Activated CD8-positive, alpha-beta T cell treated with anti-CD3 and anti-CD28 coated beads for 36 hours (primary cell): ENCODE results near the gene CPEB4. TPM values are rescaled to one million over a fixed set of nuclear protein-coding genes. Genes with fewer than 3 reads are reported as not detected.

ENCODE experiments used
- ATAC-seq: fragments of 200-7000 bp; cut with Tn5 transposase; one replicate; pipeline ENCODE4 v1.10.0; 2021; ENCODE audit warnings: mild to moderate bottlenecking, moderate library complexity
- CTCF ChIA-PET: fragments of 350-600 bp; sonication (Branson Sonifier 250); formaldehyde crosslinking; loops from one replicate; lab custom pipeline; 2021; ENCODE audit warnings: antibody characterized with exemption; lab: Charles Lee
- POLR2A ChIA-PET: fragments of 350-600 bp; sonication (Branson Sonifier 250); formaldehyde crosslinking; loops from one replicate; lab custom pipeline; 2021; ENCODE audit warnings: antibody characterized with exemption; lab: Charles Lee
- DNase-seq: peaks from one replicate; pipeline ENCODE4 v3.0.0-alpha.2; 2020
- H3K27ac Mint-ChIP-seq: one replicate; pipeline ENCODE4 v1.8.0; 2021; ENCODE audit warnings: mild to moderate bottlenecking, mixed read lengths
- H3K27me3 Mint-ChIP-seq: one replicate; pipeline ENCODE4 v1.8.0; 2021; ENCODE audit warnings: mixed read lengths
- H3K36me3 Mint-ChIP-seq: one replicate; pipeline ENCODE4 v1.8.0; 2021; ENCODE audit warnings: low read depth, mixed read lengths
- H3K4me1 Mint-ChIP-seq: one replicate; pipeline ENCODE4 v1.8.0; 2021; ENCODE audit warnings: low read depth, mixed read lengths
- H3K4me3 Mint-ChIP-seq: one replicate; pipeline ENCODE4 v1.8.0; 2021; ENCODE audit warnings: mild to moderate bottlenecking, moderate library complexity, mixed read lengths
- H3K9me3 Mint-ChIP-seq: one replicate; pipeline ENCODE4 v1.8.0; 2021; ENCODE audit warnings: mixed read lengths
- intact Hi-C: fragments of 100-400 bp; cut with micrococcal nuclease; formaldehyde crosslinking; loops from one replicate; pipeline ENCODE4 v1.10.0; 2022
- total RNA-seq, 2 experiments: library from RNA; stranded (reverse); gene quantifications; one replicate each; pipeline ENCODE4 v1.2.3, GENCODE V29; 2021
- TF ChIP-seq, protein P1 (sequence below): fragments of 200-600 bp; IDR thresholded peaks from one replicate; pipeline ENCODE4 v1.8.0; 2022; ENCODE audit warnings: antibody characterized with exemption, mild to moderate bottlenecking

CPEB4 gene
- total RNA-seq, 2 experiments from 2014 or later = 8.8 to 9.0 TPM

DNA sequence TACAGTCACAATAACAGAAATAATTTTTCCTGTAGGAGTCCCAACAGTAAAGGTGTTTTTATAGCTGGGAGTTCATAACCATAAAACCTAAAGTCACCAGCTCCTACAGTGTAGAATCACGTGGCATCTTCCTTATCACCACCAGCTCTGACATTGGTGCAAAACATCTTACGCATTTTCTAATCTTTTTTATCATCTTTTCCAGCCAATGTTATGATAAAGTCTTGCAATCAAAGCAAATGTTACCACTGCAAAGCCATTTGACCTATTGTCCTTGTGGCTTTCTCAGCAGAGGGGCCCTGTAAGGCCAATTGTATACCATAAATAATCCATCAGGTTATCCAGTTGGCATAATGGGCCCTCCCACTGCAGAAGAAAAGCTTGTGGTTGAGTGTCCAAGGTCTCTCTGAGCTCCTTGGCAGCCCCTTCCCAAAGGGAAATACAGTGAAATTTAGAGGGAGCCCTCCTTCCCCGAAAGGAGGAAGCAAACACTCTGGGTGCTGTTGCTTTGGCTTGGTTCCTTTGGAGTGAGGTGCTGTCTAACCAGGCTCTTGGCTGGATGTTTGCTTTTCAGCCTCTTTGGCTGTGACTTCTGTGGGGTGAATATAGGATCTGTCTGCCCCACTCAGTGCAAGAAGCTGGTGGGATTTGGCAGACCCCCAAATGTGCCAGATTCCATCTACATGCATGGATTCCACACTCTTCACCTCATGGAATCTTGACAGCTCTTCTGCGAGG is 29.3 kb upstream of the CPEB4 start:
- no peaks in the 10 kb centered on the region for H3K36me3 Mint-ChIP-seq
- no peaks in the 10 kb centered on the region for H3K27me3 Mint-ChIP-seq
- DNase-seq = no peak
- no peak overlapping the region for H3K27ac Mint-ChIP-seq
- no peak overlapping the region for H3K4me3 Mint-ChIP-seq
- intact Hi-C loops = no loop called here
- H3K4me1 Mint-ChIP-seq = no peaks in the 10 kb centered on the region
- ChIA-PET CTCF (interaction anchor here (0.9 to 2.0 kb wide), 2 partner anchors 11 to 72 kb away, joined by 3 to 6 read pairs; no protein-coding TSS in a partner anchor), POLR2A (interaction anchor here (1.7 kb wide), 1 partner anchor 130 kb away, joined by 3 read pairs; the partner anchor contains the start of gene C5orf47)
- ATAC-seq = no peak
- TF ChIP-seq, protein P1, sequence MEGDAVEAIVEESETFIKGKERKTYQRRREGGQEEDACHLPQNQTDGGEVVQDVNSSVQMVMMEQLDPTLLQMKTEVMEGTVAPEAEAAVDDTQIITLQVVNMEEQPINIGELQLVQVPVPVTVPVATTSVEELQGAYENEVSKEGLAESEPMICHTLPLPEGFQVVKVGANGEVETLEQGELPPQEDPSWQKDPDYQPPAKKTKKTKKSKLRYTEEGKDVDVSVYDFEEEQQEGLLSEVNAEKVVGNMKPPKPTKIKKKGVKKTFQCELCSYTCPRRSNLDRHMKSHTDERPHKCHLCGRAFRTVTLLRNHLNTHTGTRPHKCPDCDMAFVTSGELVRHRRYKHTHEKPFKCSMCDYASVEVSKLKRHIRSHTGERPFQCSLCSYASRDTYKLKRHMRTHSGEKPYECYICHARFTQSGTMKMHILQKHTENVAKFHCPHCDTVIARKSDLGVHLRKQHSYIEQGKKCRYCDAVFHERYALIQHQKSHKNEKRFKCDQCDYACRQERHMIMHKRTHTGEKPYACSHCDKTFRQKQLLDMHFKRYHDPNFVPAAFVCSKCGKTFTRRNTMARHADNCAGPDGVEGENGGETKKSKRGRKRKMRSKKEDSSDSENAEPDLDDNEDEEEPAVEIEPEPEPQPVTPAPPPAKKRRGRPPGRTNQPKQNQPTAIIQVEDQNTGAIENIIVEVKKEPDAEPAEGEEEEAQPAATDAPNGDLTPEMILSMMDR = no peak
- no peaks in the 10 kb centered on the region for H3K9me3 Mint-ChIP-seq

DNA sequence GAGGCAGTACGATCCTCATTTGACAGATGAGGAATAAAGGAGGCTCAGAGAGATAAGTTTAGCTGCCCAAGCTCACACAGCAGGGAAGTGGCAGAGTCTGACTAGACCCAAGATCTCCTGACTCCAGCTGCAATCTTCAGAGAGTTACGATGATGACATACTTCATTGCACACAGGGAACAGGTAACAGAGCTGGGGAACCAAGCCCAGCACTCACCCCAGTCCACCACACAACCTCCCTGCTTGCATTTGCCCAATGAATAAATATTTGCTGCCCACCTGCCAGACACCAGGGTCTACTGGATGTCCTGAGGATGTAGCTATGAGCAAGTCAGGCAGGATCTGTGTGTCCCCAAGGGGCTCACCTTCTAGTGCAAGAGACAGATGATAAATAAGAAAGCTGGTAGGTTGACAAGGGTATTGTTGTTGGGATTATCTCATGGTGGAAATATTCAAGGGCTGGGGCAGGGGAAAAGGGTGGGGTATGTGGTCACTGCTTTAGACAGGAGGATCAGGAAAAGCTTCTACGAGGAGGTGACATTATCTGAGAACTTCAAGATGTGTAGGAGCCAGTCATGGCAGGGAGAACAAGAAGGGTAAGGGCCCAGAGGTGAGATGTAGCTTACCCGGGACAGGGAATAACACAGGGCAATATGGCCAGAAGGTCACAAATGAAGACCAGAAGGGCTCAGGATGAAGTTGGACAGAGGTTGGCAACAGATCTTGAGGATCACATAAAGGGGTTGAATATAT is 28.6 kb upstream of the CPEB4 start:
- H3K27ac Mint-ChIP-seq = no peak overlapping the region
- POLR2A ChIA-PET = interaction anchor here (1.7 kb wide), 1 partner anchor 129 kb away, joined by 3 read pairs; the partner anchor contains the start of gene C5orf47
- no peaks in the 10 kb centered on the region for H3K9me3 Mint-ChIP-seq
- no peak for ATAC-seq
- DNase-seq = no peak
- H3K36me3 Mint-ChIP-seq = no peaks in the 10 kb centered on the region
- CTCF ChIA-PET = no interaction called here
- H3K4me3 Mint-ChIP-seq = no peak overlapping the region
- no peaks in the 10 kb centered on the region for H3K27me3 Mint-ChIP-seq
- H3K4me1 Mint-ChIP-seq = no peaks in the 10 kb centered on the region
- intact Hi-C loops = no loop called here
- TF ChIP-seq, protein P1 = no peak

DNA sequence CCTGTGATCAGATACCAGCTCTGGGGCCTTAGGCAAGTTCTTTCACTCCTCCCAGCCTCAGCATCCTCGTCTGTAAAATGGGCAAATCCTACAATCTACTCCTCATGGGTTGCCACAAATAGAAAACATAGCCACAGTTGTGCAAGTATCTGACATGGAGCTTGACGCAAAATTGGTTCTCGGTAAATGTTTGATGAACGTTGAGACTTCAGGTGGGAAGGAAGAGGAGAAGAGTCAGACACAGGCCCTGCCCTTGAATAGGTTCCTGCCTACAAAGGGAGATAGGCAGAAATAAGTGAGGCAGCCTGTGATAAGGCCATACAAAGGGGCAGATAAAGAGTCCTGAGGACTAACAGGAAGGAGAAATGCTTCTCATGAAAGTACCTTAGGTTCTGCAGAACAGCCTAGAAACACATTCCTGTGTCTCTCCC is 26.1 kb upstream of the CPEB4 start:
- CTCF ChIA-PET = no interaction called here
- no peaks in the 10 kb centered on the region for H3K4me1 Mint-ChIP-seq
- no peaks in the 10 kb centered on the region for H3K9me3 Mint-ChIP-seq
- no peaks in the 10 kb centered on the region for H3K36me3 Mint-ChIP-seq
- H3K27ac Mint-ChIP-seq = no peak overlapping the region
- DNase-seq = no peak
- no peak overlapping the region for H3K4me3 Mint-ChIP-seq
- intact Hi-C loops = no loop called here
- TF ChIP-seq, protein P1 = no peak
- H3K27me3 Mint-ChIP-seq = no peaks in the 10 kb centered on the region
- POLR2A ChIA-PET = no interaction called here
- no peak for ATAC-seq

DNA sequence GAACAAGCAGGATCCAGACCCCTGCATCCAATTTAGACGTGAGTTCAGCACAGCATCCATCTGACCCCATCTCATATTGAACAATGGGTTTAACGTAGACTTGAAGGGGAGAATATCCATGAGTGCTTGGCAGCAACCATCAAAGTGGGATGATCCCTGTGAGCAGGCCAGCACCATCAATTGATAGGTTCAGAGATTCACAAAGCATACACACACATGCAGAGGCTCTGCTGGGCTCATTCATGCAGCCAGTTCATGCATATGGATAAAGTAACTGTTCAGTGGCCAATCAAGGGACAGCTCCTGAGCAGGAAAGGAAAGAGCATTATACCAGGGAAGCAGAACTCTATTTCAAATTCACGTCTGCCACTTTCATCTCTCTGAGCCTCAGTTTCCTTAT is 24.8 kb upstream of the CPEB4 start:
- TF ChIP-seq, protein P1 = no peak
- ChIA-PET POLR2A (no interaction called here), CTCF (no interaction called here)
- Mint-ChIP-seq H3K4me3 (no peak overlapping the region), H3K27me3 (no peaks in the 10 kb centered on the region), H3K4me1 (no peaks in the 10 kb centered on the region), H3K9me3 (no peaks in the 10 kb centered on the region), H3K27ac (no peak overlapping the region), H3K36me3 (no peaks in the 10 kb centered on the region)
- no peak for DNase-seq
- intact Hi-C loops = no loop called here
- ATAC-seq = no peak
